ENCODE results near the gene VAV3.

DNA sequence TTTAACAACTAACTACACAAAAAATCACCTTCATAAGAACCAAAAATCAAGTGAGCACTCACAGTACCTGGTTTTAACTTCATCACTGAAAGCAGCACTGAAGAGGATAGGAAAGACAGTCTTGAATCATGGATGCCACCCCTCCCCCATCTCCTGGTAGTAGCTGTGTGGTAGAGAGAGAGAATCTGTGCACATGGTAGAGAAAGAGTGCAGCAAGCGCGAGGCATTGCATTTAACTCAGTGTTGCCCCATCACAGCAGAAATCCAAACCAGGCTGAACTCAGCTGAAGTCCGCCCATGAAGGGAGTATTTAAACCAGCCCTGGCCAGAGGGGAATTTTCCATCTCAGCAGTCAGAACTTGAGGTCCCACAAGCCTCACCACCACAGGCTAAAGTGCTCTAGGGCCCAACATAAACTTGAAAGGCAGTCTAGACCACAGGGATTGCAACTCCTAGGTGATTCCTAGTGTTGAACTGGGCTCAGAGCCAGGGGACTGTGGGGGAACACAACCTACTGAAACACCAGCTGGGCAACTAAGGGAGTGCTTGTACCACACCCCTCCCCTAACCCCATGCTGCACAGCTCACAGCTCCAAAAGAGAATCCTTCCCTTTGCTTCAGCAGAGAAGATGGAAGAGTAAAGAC lies 38.4 kb downstream of the VAV3 start:
- TF ChIP-seq, protein P1, sequence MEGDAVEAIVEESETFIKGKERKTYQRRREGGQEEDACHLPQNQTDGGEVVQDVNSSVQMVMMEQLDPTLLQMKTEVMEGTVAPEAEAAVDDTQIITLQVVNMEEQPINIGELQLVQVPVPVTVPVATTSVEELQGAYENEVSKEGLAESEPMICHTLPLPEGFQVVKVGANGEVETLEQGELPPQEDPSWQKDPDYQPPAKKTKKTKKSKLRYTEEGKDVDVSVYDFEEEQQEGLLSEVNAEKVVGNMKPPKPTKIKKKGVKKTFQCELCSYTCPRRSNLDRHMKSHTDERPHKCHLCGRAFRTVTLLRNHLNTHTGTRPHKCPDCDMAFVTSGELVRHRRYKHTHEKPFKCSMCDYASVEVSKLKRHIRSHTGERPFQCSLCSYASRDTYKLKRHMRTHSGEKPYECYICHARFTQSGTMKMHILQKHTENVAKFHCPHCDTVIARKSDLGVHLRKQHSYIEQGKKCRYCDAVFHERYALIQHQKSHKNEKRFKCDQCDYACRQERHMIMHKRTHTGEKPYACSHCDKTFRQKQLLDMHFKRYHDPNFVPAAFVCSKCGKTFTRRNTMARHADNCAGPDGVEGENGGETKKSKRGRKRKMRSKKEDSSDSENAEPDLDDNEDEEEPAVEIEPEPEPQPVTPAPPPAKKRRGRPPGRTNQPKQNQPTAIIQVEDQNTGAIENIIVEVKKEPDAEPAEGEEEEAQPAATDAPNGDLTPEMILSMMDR (conservative IDR thresholded peaks at IDR 0.05; ENCODE audit: low read length): no peak
- TF ChIP-seq EZH2phosphoT487 (IDR thresholded peaks at IDR 0.05; ENCODE audit: borderline replicate concordance, low read depth, low read length): no peak

Measured in OCI-LY7 (cell line).